ENCODE data around the gene PEX1.
"Not testable (repeated sequence)": the region's sequence is repeated elsewhere in the genome, so short reads cannot be mapped to it uniquely, and the experiment has no call there.

Gene PEX1

GRCh38 chr7:92478095-92478494 is 50.2 kb downstream of the PEX1 start:
- Histone ChIP-seq H3K9ac (ENCODE audit: low read depth, low read length) (no peak overlapping the region), H3K36me3 (ENCODE audit: insufficient read depth, low read length) (no peaks in the 10 kb centered on the region), H3K9me3 (ENCODE audit: insufficient read depth, low read depth, low read length) (no peaks in the 10 kb centered on the region), H3K27ac (ENCODE audit: low read depth, low read length) (no peak overlapping the region), H3K4me3 (ENCODE audit: low read length) (no peak overlapping the region), H3K4me1 (ENCODE audit: insufficient read depth, low read length) (peaks cover 7% of the 10 kb centered on the region; the same call in 1 of the 2 replicates), H3K27me3 (ENCODE audit: insufficient read depth, low read length) (no peaks in the 10 kb centered on the region)
- WGBS: 90% methylated on average over 9 of the region's 9 CpGs

GRCh38 chr7:92477681-92478080 is 50.6 kb downstream of the PEX1 start, which contains the start of gene ERVW-1:
Gene ERVW-1 (minus strand): TSS chr7:92477946. CDS start chr7:92470381, 7,565 bp downstream.
- H3K36me3 ChIP-seq (ENCODE audit: insufficient read depth, low read length); H3K9ac ChIP-seq (ENCODE audit: low read depth, low read length); H3K27me3 ChIP-seq (ENCODE audit: insufficient read depth, low read length); H3K27ac ChIP-seq (ENCODE audit: low read depth, low read length); H3K4me3 ChIP-seq (ENCODE audit: low read length); H3K9me3 ChIP-seq (ENCODE audit: insufficient read depth, low read depth, low read length); H3K4me1 ChIP-seq (ENCODE audit: insufficient read depth, low read length): not testable (repeated sequence)
- WGBS: 93% methylated on average over 11 of the region's 11 CpGs

- H3K36me3 ChIP-seq (ENCODE audit: insufficient read depth, low read length); H3K9ac ChIP-seq (ENCODE audit: low read depth, low read length); H3K27me3 ChIP-seq (ENCODE audit: insufficient read depth, low read length); H3K4me3 ChIP-seq (ENCODE audit: low read length); H3K27ac ChIP-seq (ENCODE audit: low read depth, low read length); H3K4me1 ChIP-seq (ENCODE audit: insufficient read depth, low read length); H3K9me3 ChIP-seq (ENCODE audit: insufficient read depth, low read depth, low read length): not testable (repeated sequence)
- 90% methylated on average over 8 of the region's 11 CpGs for WGBS
These were observed 52.3 kb downstream of the PEX1 start for GRCh38 chr7:92475851-92476590.

GRCh38 chr7:92475261-92475770 is 53.0 kb downstream of the PEX1 start:
- not testable (repeated sequence) for H3K9ac ChIP-seq (ENCODE audit: low read depth, low read length); H3K27ac ChIP-seq (ENCODE audit: low read depth, low read length); H3K4me3 ChIP-seq (ENCODE audit: low read length); H3K4me1 ChIP-seq (ENCODE audit: insufficient read depth, low read length); H3K27me3 ChIP-seq (ENCODE audit: insufficient read depth, low read length); H3K36me3 ChIP-seq (ENCODE audit: insufficient read depth, low read length); H3K9me3 ChIP-seq (ENCODE audit: insufficient read depth, low read depth, low read length)
- WGBS: 92% methylated on average over 12 of the region's 12 CpGs

GRCh38 chr7:92473989-92474388 is 54.3 kb downstream of the PEX1 start:
- WGBS: 95% methylated on average over 10 of the region's 10 CpGs
- H3K9me3 ChIP-seq (ENCODE audit: insufficient read depth, low read depth, low read length); H3K27ac ChIP-seq (ENCODE audit: low read depth, low read length); H3K4me3 ChIP-seq (ENCODE audit: low read length); H3K9ac ChIP-seq (ENCODE audit: low read depth, low read length); H3K4me1 ChIP-seq (ENCODE audit: insufficient read depth, low read length); H3K36me3 ChIP-seq (ENCODE audit: insufficient read depth, low read length); H3K27me3 ChIP-seq (ENCODE audit: insufficient read depth, low read length): not testable (repeated sequence)

- H3K4me3 ChIP-seq (ENCODE audit: low read length); H3K9me3 ChIP-seq (ENCODE audit: insufficient read depth, low read depth, low read length); H3K27ac ChIP-seq (ENCODE audit: low read depth, low read length); H3K4me1 ChIP-seq (ENCODE audit: insufficient read depth, low read length); H3K36me3 ChIP-seq (ENCODE audit: insufficient read depth, low read length); H3K27me3 ChIP-seq (ENCODE audit: insufficient read depth, low read length); H3K9ac ChIP-seq (ENCODE audit: low read depth, low read length): not testable (repeated sequence)
- 96% methylated on average over 8 of the region's 9 CpGs for WGBS
These were observed 59.7 kb downstream of the PEX1 start for GRCh38 chr7:92468589-92468988.

GRCh38 chr7:92466682-92467081 is 61.6 kb downstream of the PEX1 start:
- no peaks in the 10 kb centered on the region for H3K4me1 ChIP-seq (ENCODE audit: insufficient read depth, low read length)
- H3K27me3 ChIP-seq (ENCODE audit: insufficient read depth, low read length): no peaks in the 10 kb centered on the region
- H3K27ac ChIP-seq (ENCODE audit: low read depth, low read length): no peak overlapping the region
- H3K9ac ChIP-seq (ENCODE audit: low read depth, low read length): no peak overlapping the region
- no peaks in the 10 kb centered on the region for H3K36me3 ChIP-seq (ENCODE audit: insufficient read depth, low read length)
- H3K4me3 ChIP-seq (ENCODE audit: low read length): no peak overlapping the region
- H3K9me3 ChIP-seq (ENCODE audit: insufficient read depth, low read depth, low read length): peaks cover 3% of the 10 kb centered on the region; the same call in 1 of the 2 replicates
- 84% methylated on average over 2 of the region's 2 CpGs for WGBS

- Histone ChIP-seq H3K4me3 (ENCODE audit: low read length) (no peak overlapping the region), H3K36me3 (ENCODE audit: insufficient read depth, low read length) (no peaks in the 10 kb centered on the region), H3K4me1 (ENCODE audit: insufficient read depth, low read length) (no peaks in the 10 kb centered on the region), H3K27me3 (ENCODE audit: insufficient read depth, low read length) (no peaks in the 10 kb centered on the region), H3K27ac (ENCODE audit: low read depth, low read length) (no peak overlapping the region), H3K9ac (ENCODE audit: low read depth, low read length) (no peak overlapping the region), H3K9me3 (ENCODE audit: insufficient read depth, low read depth, low read length) (peaks cover 3% of the 10 kb centered on the region; the same call in 1 of the 2 replicates)
- WGBS: 82% methylated on average over 3 of the region's 3 CpGs
These were observed 63.8 kb downstream of the PEX1 start for GRCh38 chr7:92464515-92464914.

- no peak overlapping the region for H3K4me3 ChIP-seq (ENCODE audit: low read length)
- no peaks in the 10 kb centered on the region for H3K4me1 ChIP-seq (ENCODE audit: insufficient read depth, low read length)
- H3K9me3 ChIP-seq (ENCODE audit: insufficient read depth, low read depth, low read length): no peaks in the 10 kb centered on the region
- no peak overlapping the region for H3K9ac ChIP-seq (ENCODE audit: low read depth, low read length)
- WGBS: 100% methylated on average over 2 of the region's 3 CpGs
- no peak overlapping the region for H3K27ac ChIP-seq (ENCODE audit: low read depth, low read length)
- no peaks in the 10 kb centered on the region for H3K27me3 ChIP-seq (ENCODE audit: insufficient read depth, low read length)
- peaks cover 9% of the 10 kb centered on the region for H3K36me3 ChIP-seq (ENCODE audit: insufficient read depth, low read length)
These were observed 65.8 kb downstream of the PEX1 start for GRCh38 chr7:92462560-92462959.

- Histone ChIP-seq H3K27ac (ENCODE audit: low read depth, low read length) (no peak overlapping the region), H3K9ac (ENCODE audit: low read depth, low read length) (no peak overlapping the region), H3K4me1 (ENCODE audit: insufficient read depth, low read length) (no peaks in the 10 kb centered on the region), H3K9me3 (ENCODE audit: insufficient read depth, low read depth, low read length) (no peaks in the 10 kb centered on the region), H3K27me3 (ENCODE audit: insufficient read depth, low read length) (no peaks in the 10 kb centered on the region), H3K36me3 (ENCODE audit: insufficient read depth, low read length) (peaks cover 18% of the 10 kb centered on the region), H3K4me3 (ENCODE audit: low read length) (no peak overlapping the region)
- 73% methylated on average over 8 of the region's 8 CpGs for WGBS
These were observed 67.0 kb downstream of the PEX1 start for GRCh38 chr7:92461027-92462003.

GRCh38 chr7:92460510-92460909 is 67.8 kb downstream of the PEX1 start:
- H3K36me3 ChIP-seq (ENCODE audit: insufficient read depth, low read length): peaks cover 26% of the 10 kb centered on the region
- H3K9ac ChIP-seq (ENCODE audit: low read depth, low read length): no peak overlapping the region
- H3K4me1 ChIP-seq (ENCODE audit: insufficient read depth, low read length): no peaks in the 10 kb centered on the region
- no peak overlapping the region for H3K27ac ChIP-seq (ENCODE audit: low read depth, low read length)
- H3K27me3 ChIP-seq (ENCODE audit: insufficient read depth, low read length): no peaks in the 10 kb centered on the region
- 89% methylated on average over 4 of the region's 4 CpGs for WGBS
- H3K4me3 ChIP-seq (ENCODE audit: low read length): no peak overlapping the region
- H3K9me3 ChIP-seq (ENCODE audit: insufficient read depth, low read depth, low read length): no peaks in the 10 kb centered on the region

All from HUES64 (cell line).